PC-9 (cell line): ENCODE results near the gene IGSF22. TPM values are rescaled to one million over a fixed set of nuclear protein-coding genes. Genes with fewer than 3 reads are reported as not detected.

Source experiments
- BruUV-seq: library from RNA; stranded (reverse); fragments of 400-500 nt; replicated peaks from 2 replicates; lab custom pipeline; 2021; lab: Mats Ljungman, UMichigan
- CTCF ChIA-PET: fragments of 300-600 bp; sonication (Branson Sonifier 250); formaldehyde crosslinking; loops from one replicate; lab custom pipeline; 2022; ENCODE audit warnings: antibody characterized with exemption; lab: Charles Lee
- POLR2A ChIA-PET: fragments of 300-600 bp; sonication (Branson Sonifier 250); formaldehyde crosslinking; loops from one replicate; lab custom pipeline; 2022; ENCODE audit warnings: antibody characterized with exemption; ENCODE audit not compliant: unreplicated experiment; lab: Charles Lee
- DNase-seq, 2 experiments: peaks; one replicate each; pipeline versions ENCODE4 v3.0.0 to v3.0.0-alpha.2; 2015 to 2022; ENCODE audit warnings: mixed read lengths in 1 of 2
- H2AFZ ChIP-seq: fragments of 200-600 bp; sonication (generic); 2 replicates; pipeline ENCODE4 v1.8.1; 2017; ENCODE audit warnings: antibody characterized with exemption
- H3F3A ChIP-seq: fragments of 200-600 bp; sonication (generic); 2 replicates; pipeline ENCODE4 v1.8.1; 2017; ENCODE audit warnings: antibody characterized with exemption, mild to moderate bottlenecking, low read depth; ENCODE audit not compliant: insufficient read depth
- H3K27ac ChIP-seq: fragments of 200-600 bp; sonication (generic); 2 replicates; pipeline ENCODE4 v1.6.1; 2016; ENCODE audit warnings: mixed run types
- H3K27me3 ChIP-seq: fragments of 200-600 bp; sonication (generic); 2 replicates; pipeline ENCODE4 v1.6.1; 2016; ENCODE audit warnings: low read depth, mixed run types; ENCODE audit not compliant: insufficient read depth
- H3K36me3 ChIP-seq: fragments of 200-600 bp; sonication (generic); 2 replicates; pipeline ENCODE4 v1.6.1; 2016; ENCODE audit warnings: low read depth, mixed run types
- H3K4me1 ChIP-seq: fragments of 200-600 bp; sonication (generic); replicated peaks from 2 replicates; pipeline ENCODE4 v1.6.1; 2016; ENCODE audit warnings: mixed run types; ENCODE audit not compliant: insufficient read depth
- H3K4me2 ChIP-seq: fragments of 200-600 bp; sonication (generic); 2 replicates; pipeline ENCODE4 v1.6.1; 2017; ENCODE audit warnings: mixed run types
- H3K4me3 ChIP-seq: fragments of 200-600 bp; sonication (generic); 2 replicates; pipeline ENCODE4 v1.6.1; 2016; ENCODE audit warnings: mixed run types
- H3K79me2 ChIP-seq: fragments of 200-600 bp; sonication (generic); 2 replicates; pipeline ENCODE4 v1.6.1; 2017; ENCODE audit warnings: low read depth, mixed run types
- H3K9me2 ChIP-seq: fragments of 200-600 bp; sonication (generic); 2 replicates; pipeline ENCODE4 v1.8.1; 2017; ENCODE audit warnings: mild to moderate bottlenecking; ENCODE audit not compliant: insufficient read depth
- H3K9me3 ChIP-seq: fragments of 200-600 bp; sonication (generic); 2 replicates; pipeline ENCODE4 v1.8.1; 2016; ENCODE audit warnings: low read depth; ENCODE audit not compliant: insufficient read depth
- H4K20me1 ChIP-seq: fragments of 200-600 bp; sonication (generic); 2 replicates; pipeline ENCODE4 v1.8.1; 2017; ENCODE audit not compliant: insufficient read depth
- EZH2 ChIP-seq: fragments of 200-600 bp; sonication (generic); IDR thresholded peaks from 2 replicates; pipeline ENCODE4 v1.8.0; 2017; ENCODE audit warnings: antibody characterized with exemption, low read depth
- intact Hi-C: fragments of 100-400 bp; cut with micrococcal nuclease; formaldehyde crosslinking; loops from one replicate; pipeline ENCODE4 v1.10.0; 2022; ENCODE audit not compliant: unreplicated experiment
- total RNA-seq: library from RNA; stranded (reverse); gene quantifications from 2 replicates; pipeline ENCODE4 v1.2.3, GENCODE V29; 2021
- TF ChIP-seq, protein P1 (sequence below): fragments of 200-600 bp; sonication (generic); conservative IDR thresholded peaks from 2 replicates; pipeline ENCODE4 v1.6.1; 2017; ENCODE audit warnings: mixed run types, antibody characterized with exemption, mild to moderate bottlenecking, moderate library complexity

IGSF22 gene
- total RNA-seq, 1 experiment from 2014 or later = 0.33 TPM

DNA sequence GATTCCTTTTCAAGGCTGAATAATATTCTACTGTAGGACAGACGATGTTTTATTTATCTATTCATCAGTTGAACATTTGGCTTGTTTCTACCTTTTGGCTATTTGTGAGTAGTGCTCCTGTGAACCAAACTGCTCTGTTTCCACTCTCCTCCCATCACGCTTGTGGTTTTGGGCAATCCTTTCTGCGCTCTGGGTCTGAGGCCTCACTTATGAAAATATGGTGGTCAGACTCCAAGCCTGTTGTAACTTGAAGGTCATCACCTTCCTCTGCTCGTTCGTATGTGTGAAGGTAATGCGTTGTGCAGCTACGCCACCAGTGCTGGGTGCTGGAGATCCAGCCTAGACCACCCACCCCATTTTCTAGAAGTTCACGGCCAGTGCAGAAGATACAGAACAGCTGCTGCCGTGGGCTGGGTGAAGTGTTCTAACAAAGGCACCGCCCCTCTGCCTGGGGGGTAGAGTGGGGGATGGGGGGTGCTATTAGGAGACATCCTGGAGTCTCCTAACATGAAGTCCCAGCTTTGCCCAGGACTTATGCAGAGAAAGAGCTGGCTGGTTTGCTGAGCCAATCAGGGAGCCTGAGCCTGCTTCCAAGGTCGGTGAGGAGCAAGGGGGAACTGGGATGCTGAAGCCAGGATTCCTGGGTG, 44.6 kb upstream of the IGSF22 start:
- no peaks in the 10 kb centered on the region for H3K9me2 ChIP-seq
- no peak for TF ChIP-seq EZH2
- TF ChIP-seq, protein P1, sequence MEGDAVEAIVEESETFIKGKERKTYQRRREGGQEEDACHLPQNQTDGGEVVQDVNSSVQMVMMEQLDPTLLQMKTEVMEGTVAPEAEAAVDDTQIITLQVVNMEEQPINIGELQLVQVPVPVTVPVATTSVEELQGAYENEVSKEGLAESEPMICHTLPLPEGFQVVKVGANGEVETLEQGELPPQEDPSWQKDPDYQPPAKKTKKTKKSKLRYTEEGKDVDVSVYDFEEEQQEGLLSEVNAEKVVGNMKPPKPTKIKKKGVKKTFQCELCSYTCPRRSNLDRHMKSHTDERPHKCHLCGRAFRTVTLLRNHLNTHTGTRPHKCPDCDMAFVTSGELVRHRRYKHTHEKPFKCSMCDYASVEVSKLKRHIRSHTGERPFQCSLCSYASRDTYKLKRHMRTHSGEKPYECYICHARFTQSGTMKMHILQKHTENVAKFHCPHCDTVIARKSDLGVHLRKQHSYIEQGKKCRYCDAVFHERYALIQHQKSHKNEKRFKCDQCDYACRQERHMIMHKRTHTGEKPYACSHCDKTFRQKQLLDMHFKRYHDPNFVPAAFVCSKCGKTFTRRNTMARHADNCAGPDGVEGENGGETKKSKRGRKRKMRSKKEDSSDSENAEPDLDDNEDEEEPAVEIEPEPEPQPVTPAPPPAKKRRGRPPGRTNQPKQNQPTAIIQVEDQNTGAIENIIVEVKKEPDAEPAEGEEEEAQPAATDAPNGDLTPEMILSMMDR = no peak
- POLR2A ChIA-PET = no interaction called here
- peaks cover 23% of the 10 kb centered on the region for H3K27me3 ChIP-seq
- no peak overlapping the region for H3K27ac ChIP-seq
- H3K9me3 ChIP-seq = no peaks in the 10 kb centered on the region
- no peak for DNase-seq
- H3K36me3 ChIP-seq = no peaks in the 10 kb centered on the region
- no peaks in the 10 kb centered on the region for H3F3A ChIP-seq
- no peak overlapping the region for H3K4me2 ChIP-seq
- intact Hi-C loops = no loop called here
- no peaks in the 10 kb centered on the region for H3K79me2 ChIP-seq
- H3K4me1 ChIP-seq = no peaks in the 10 kb centered on the region
- CTCF ChIA-PET = no interaction called here
- H2AFZ ChIP-seq = no peak overlapping the region
- H3K4me3 ChIP-seq = no peak overlapping the region
- H4K20me1 ChIP-seq = no peaks in the 10 kb centered on the region
- no TSS peak for BruUV-seq

DNA sequence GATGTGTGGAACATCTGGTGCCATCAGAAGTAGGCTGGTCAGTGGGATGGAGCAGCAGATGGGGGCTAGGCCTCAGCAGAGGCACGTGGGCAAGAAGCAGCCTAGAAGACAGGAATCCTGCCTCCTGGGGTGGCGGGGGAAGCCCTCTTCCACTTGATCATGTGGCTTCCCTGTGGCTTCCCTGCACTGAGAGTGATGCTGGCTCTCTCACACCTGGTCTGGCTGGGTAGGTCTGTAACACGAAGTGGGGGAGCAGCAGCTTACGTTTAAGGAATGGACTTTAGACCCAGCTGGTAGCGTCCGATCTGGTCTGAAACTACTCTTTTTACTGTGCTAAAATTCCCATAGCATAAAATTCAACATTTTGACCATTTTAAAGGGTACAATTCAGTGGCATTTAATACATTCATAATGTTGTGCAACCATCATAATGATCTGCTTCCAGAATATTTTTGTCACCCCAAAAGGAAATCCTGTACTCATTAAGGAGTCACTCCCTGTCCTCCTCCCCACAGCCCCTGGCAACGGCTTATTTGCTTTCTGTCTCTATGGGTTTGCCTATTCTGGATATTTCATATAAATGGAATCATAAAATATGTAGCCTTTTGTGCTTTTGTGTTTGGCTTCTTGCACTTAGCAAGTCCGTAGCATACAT, 43.9 kb upstream of the IGSF22 start:
- no peaks in the 10 kb centered on the region for H3K9me2 ChIP-seq
- H3F3A ChIP-seq = no peaks in the 10 kb centered on the region
- H4K20me1 ChIP-seq = no peaks in the 10 kb centered on the region
- ChIA-PET POLR2A (no interaction called here), CTCF (no interaction called here)
- TF ChIP-seq EZH2 = no peak
- TF ChIP-seq, protein P1 = no peak
- no peak overlapping the region for H3K4me2 ChIP-seq
- no peak overlapping the region for H3K4me3 ChIP-seq
- H3K27me3 ChIP-seq = peaks cover 23% of the 10 kb centered on the region
- H3K9me3 ChIP-seq = no peaks in the 10 kb centered on the region
- H3K79me2 ChIP-seq = no peaks in the 10 kb centered on the region
- no peak for DNase-seq
- H3K4me1 ChIP-seq = no peaks in the 10 kb centered on the region
- H2AFZ ChIP-seq = no peak overlapping the region
- intact Hi-C loops = no loop called here
- H3K27ac ChIP-seq = no peak overlapping the region
- H3K36me3 ChIP-seq = no peaks in the 10 kb centered on the region
- BruUV-seq = no TSS peak

DNA sequence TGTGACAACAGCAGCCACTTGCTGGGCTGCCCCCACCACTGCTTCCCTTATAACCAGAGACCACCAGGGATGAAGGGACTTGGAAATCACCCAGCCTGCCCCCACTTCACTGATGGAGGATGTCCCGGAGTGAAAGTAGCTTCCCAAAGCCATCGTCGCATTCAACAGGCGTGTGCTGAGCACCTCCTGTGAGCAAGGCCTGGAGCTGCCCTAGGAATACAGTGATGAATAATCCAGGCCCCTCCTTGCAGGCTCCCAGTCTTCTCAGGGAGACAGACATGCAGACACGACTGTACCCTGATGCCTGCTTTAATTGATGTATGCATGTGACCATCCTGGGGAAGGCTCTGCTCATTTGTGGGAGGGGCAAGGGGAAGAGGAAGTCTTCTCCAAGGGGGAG, 43.0 kb upstream of the IGSF22 start:
- Histone ChIP-seq H3K4me3 (no peak overlapping the region), H4K20me1 (no peaks in the 10 kb centered on the region), H3K9me2 (no peaks in the 10 kb centered on the region), H3F3A (peaks cover 2% of the 10 kb centered on the region; the same call in 1 of the 2 replicates), H3K79me2 (no peaks in the 10 kb centered on the region), H2AFZ (no peak overlapping the region), H3K4me1 (peaks cover 2% of the 10 kb centered on the region), H3K36me3 (no peaks in the 10 kb centered on the region), H3K27ac (no peak overlapping the region), H3K9me3 (no peaks in the 10 kb centered on the region), H3K27me3 (peaks cover 23% of the 10 kb centered on the region), H3K4me2 (no peak overlapping the region)
- TF ChIP-seq, protein P1 = no peak
- no peak for TF ChIP-seq EZH2
- intact Hi-C loops = no loop called here
- BruUV-seq = no TSS peak
- no peak for DNase-seq
- POLR2A ChIA-PET = no interaction called here
- CTCF ChIA-PET = interaction anchor here (0.6 kb wide), 1 partner anchor 81 kb away, joined by 6 read pairs; no protein-coding TSS in a partner anchor
